AG04449 (cell line): ENCODE measurements around the gene TENT4B.

ENCODE experiments used
- CTCF ChIA-PET: fragments of 350-600 bp; formaldehyde crosslinking; extraction: SDS; loops from one replicate; lab custom pipeline; 2021; ENCODE audit warnings: antibody characterized with exemption; lab: Yijun Ruan, JAX
- POLR2A ChIA-PET: fragments of 400-600, 350-600 bp; formaldehyde crosslinking; extraction: SDS; loops from one replicate; lab custom pipeline; 2020; ENCODE audit warnings: antibody characterized with exemption, inconsistent platforms; lab: Yijun Ruan, JAX
- DNase-seq: peaks from one replicate; pipeline ENCODE4 v3.0.0-alpha.2; 2010; ENCODE audit warnings: low read depth, low spot score
- H3K4me3 ChIP-seq: 2 replicates; pipeline ENCODE4 v1.5.1; 2011; ENCODE audit warnings: low read depth, mild to moderate bottlenecking, control low read depth, low read length
- CTCF ChIP-seq: IDR thresholded peaks from one replicate; pipeline ENCODE4 v1.5.1; 2011; ENCODE audit warnings: mild to moderate bottlenecking, moderate library complexity, low read length, control low read depth, inconsistent platforms; ENCODE audit not compliant: insufficient read depth; ENCODE audit errors: missing control alignments

The TENT4B gene

GRCh38 chr16:50182441-50182840 lies 29.3 kb downstream of the TENT4B start:
- CTCF ChIA-PET, result interaction anchor here (0.8 to 1.3 kb wide), 4 partner anchors 9 to 62 kb away, joined by 3 to 6 read pairs (median 5); no protein-coding TSS in a partner anchor

GRCh38 chr16:50183316-50183715 lies 30.2 kb downstream of the TENT4B start:
- ChIA-PET CTCF (interaction anchor here (1.1 to 1.3 kb wide), 2 partner anchors 10 to 27 kb away, joined by 5 to 6 read pairs; no protein-coding TSS in a partner anchor), POLR2A (no interaction called here)
- no peak overlapping the region for H3K4me3 ChIP-seq
- no peak for TF ChIP-seq CTCF
- peak; percentile 44 for DNase-seq

More at GRCh38 chr16:50182441-50182840, 29.3 kb downstream of the TENT4B start:
- DNase-seq, result no peak
- TF ChIP-seq CTCF, result no peak
- POLR2A ChIA-PET, result no interaction called here
- H3K4me3 ChIP-seq, result no peak overlapping the region

- POLR2A ChIA-PET, result interaction anchor here (0.7 to 1.3 kb wide), 2 partner anchors 10 to 11 kb away, joined by 3 to 4 read pairs; no protein-coding TSS in a partner anchor
These were observed 31.9 kb downstream of the TENT4B start for GRCh38 chr16:50185005-50185505.

GRCh38 chr16:50188619-50189136 lies 35.6 kb downstream of the TENT4B start:
- ChIA-PET POLR2A (no interaction called here), CTCF (no interaction called here)
- no peak for TF ChIP-seq CTCF
- DNase-seq, result no peak
- H3K4me3 ChIP-seq, result no peak overlapping the region

More at GRCh38 chr16:50185005-50185505, 31.9 kb downstream of the TENT4B start:
- H3K4me3 ChIP-seq, result no peak overlapping the region
- CTCF ChIA-PET, result interaction anchor here (0.6 to 1.6 kb wide), 7 partner anchors 13 to 621 kb away, joined by 3 to 6 read pairs (median 4); partner anchors contain the start of gene CNEP1R1
- peak; percentile 85 for DNase-seq
- TF ChIP-seq CTCF, result no peak

- ChIA-PET CTCF (interaction anchor here (1.0 kb wide), 1 partner anchor 9 kb away, joined by 3 read pairs; no protein-coding TSS in a partner anchor), POLR2A (no interaction called here)
- TF ChIP-seq CTCF, result no peak
- no peak for DNase-seq
- no peak overlapping the region for H3K4me3 ChIP-seq
These were observed 37.2 kb downstream of the TENT4B start for GRCh38 chr16:50190292-50190691.

- DNase-seq, result no peak
- ChIA-PET POLR2A (no interaction called here), CTCF (interaction anchor here (0.8 to 1.8 kb wide), 4 partner anchors 18 to 614 kb away, joined by 3 to 5 read pairs (median 4); no protein-coding TSS in a partner anchor)
- no peak for TF ChIP-seq CTCF
- H3K4me3 ChIP-seq, result no peak overlapping the region
These were observed 39.4 kb downstream of the TENT4B start for GRCh38 chr16:50192386-50193050.
